Endothelial cell of umbilical vein (primary cell): ENCODE data around the gene FILIP1L. TPM values are rescaled to one million over a fixed set of nuclear protein-coding genes. Genes with fewer than 3 reads are reported as not detected.

ENCODE experiments used
- BruUV-seq: library from RNA; stranded (reverse); fragments of 400-500 nt; replicated peaks from 2 replicates; lab custom pipeline; 2021; lab: Mats Ljungman, UMichigan
- CTCF ChIA-PET: fragments of 300-600, 350-600 bp; sonication (Branson Sonifier 250); formaldehyde crosslinking; loops from one replicate; lab custom pipeline; 2021; ENCODE audit warnings: antibody characterized with exemption, inconsistent platforms; lab: Charles Lee
- POLR2A ChIA-PET: fragments of 300-600, 350-600 bp; sonication (Branson Sonifier 250); formaldehyde crosslinking; loops from one replicate; lab custom pipeline; 2021; ENCODE audit warnings: antibody characterized with exemption, inconsistent platforms; lab: Charles Lee
- DNase-seq: peaks from one replicate; pipeline ENCODE4 v3.0.0-alpha.2; 2011; ENCODE audit warnings: low read depth, low spot score
- FAIRE-seq: peaks from 2 replicates; lab custom pipeline; 2011; peaks lifted over from hg19 to GRCh38; lab: Jason Lieb, UNC
- H2AFZ ChIP-seq: 2 replicates; pipeline ENCODE4 v1.6.0; 2012; ENCODE audit warnings: low read depth, low read length, control low read depth, inconsistent platforms
- H3K27ac ChIP-seq: 2 replicates; pipeline ENCODE4 v1.5.1; 2011; ENCODE audit warnings: low read depth, mild to moderate bottlenecking, control low read depth, low read length, moderate library complexity; ENCODE audit not compliant: insufficient read depth
- H3K27me3 ChIP-seq, 2 experiments: 2 replicates each; pipeline versions ENCODE4 v1.6.0 to v1.6.1; 2011; ENCODE audit warnings: low read length in 2 of 2, mixed read lengths in 1 of 2; ENCODE audit not compliant: control insufficient read depth in 2 of 2, insufficient read depth in 2 of 2
- H3K36me3 ChIP-seq, 2 experiments: 2 replicates in 1 of 2; 3 replicates in 1 of 2; pipeline ENCODE4 v1.5.1; 2011; ENCODE audit warnings: low read length in 2 of 2, mild to moderate bottlenecking in 1 of 2, moderate library complexity in 1 of 2; ENCODE audit not compliant: control insufficient read depth in 2 of 2, insufficient read depth in 2 of 2; ENCODE audit errors: extremely low read depth in 1 of 2
- H3K4me1 ChIP-seq: 3 replicates; pipeline ENCODE4 v1.5.1; 2011; ENCODE audit warnings: mild to moderate bottlenecking, low read length; ENCODE audit not compliant: control insufficient read depth, insufficient read depth; ENCODE audit errors: extremely low read depth
- H3K4me2 ChIP-seq: 2 replicates; pipeline ENCODE4 v1.6.1; 2011; ENCODE audit warnings: low read length, control low read depth, mixed read lengths; ENCODE audit not compliant: insufficient read depth
- H3K4me3 ChIP-seq, 3 experiments: fragments of 200-600 bp in 1 of 3; sonication (generic), shearing (Covaris generic) in 1 of 3; replicated peaks in 1 of 3; 2 replicates each; pipeline ENCODE4 v1.5.1; 2011 to 2016; ENCODE audit warnings: control low read depth in 3 of 3, low read length in 3 of 3, mild to moderate bottlenecking in 2 of 3, inconsistent platforms in 1 of 3, low read depth in 1 of 3, moderate library complexity in 1 of 3; ENCODE audit not compliant: insufficient read depth in 1 of 3
- H3K79me2 ChIP-seq: 2 replicates; pipeline ENCODE4 v1.6.0; 2012; ENCODE audit warnings: low read length, inconsistent platforms; ENCODE audit not compliant: control insufficient read depth, insufficient read depth
- H3K9ac ChIP-seq: replicated peaks from 2 replicates; pipeline ENCODE3; 2011; ENCODE audit warnings: low read length, control low read depth; ENCODE audit not compliant: insufficient read depth; ENCODE audit errors: extremely low read depth
- H3K9me1 ChIP-seq: replicated peaks from 3 replicates; pipeline ENCODE4 v1.6.0; 2011; ENCODE audit warnings: mild to moderate bottlenecking, low read length; ENCODE audit not compliant: control insufficient read depth, insufficient read depth; ENCODE audit errors: extremely low read depth
- H3K9me3 ChIP-seq: replicated peaks from 2 replicates; pipeline ENCODE4 v1.5.1; 2012; ENCODE audit warnings: low read length, inconsistent platforms; ENCODE audit not compliant: control insufficient read depth, insufficient read depth
- H4K20me1 ChIP-seq: replicated peaks from 2 replicates; pipeline ENCODE3; 2011; ENCODE audit warnings: mild to moderate bottlenecking, low read length; ENCODE audit not compliant: control insufficient read depth, insufficient read depth; ENCODE audit errors: extremely low read depth
- CTCF ChIP-seq, 2 donors: IDR thresholded peaks; 1 replicate in 1 of 2; 2 replicates in 1 of 2; pipeline ENCODE4 v1.5.1; 2011; ENCODE audit warnings: low read length in 2 of 2, mild to moderate bottlenecking in 2 of 2, moderate library complexity in 2 of 2, control low read depth in 1 of 2, inconsistent platforms in 1 of 2, low read depth in 1 of 2; ENCODE audit not compliant: insufficient read depth in 1 of 2; ENCODE audit errors: extremely low read depth in 1 of 2
- EZH2 ChIP-seq: IDR thresholded peaks from 2 replicates; pipeline ENCODE4 v1.6.1; 2012; ENCODE audit warnings: borderline replicate concordance, low read depth, mild to moderate bottlenecking, moderate library complexity, low read length, inconsistent platforms; ENCODE audit not compliant: severe bottlenecking
- FOS ChIP-seq: IDR thresholded peaks from 2 replicates; pipeline ENCODE4 v1.6.1; 2011; ENCODE audit warnings: mild to moderate bottlenecking, low read length, moderate library complexity, borderline replicate concordance; ENCODE audit not compliant: insufficient read depth
- GATA2 ChIP-seq: IDR thresholded peaks from 2 replicates; pipeline ENCODE4 v1.7.0; 2011; ENCODE audit warnings: low read depth, mild to moderate bottlenecking, moderate library complexity, mixed read lengths, low read length; ENCODE audit not compliant: insufficient read length, insufficient read depth
- JUN ChIP-seq: IDR thresholded peaks from 2 replicates; pipeline ENCODE4 v1.6.1; 2011; ENCODE audit warnings: borderline replicate concordance, low read depth; ENCODE audit not compliant: insufficient read length, insufficient read depth
- MYC ChIP-seq: IDR thresholded peaks from one replicate; pipeline ENCODE4 v1.6.1; 2011; ENCODE audit warnings: mild to moderate bottlenecking, low read depth, low read length
- POLR2A ChIP-seq: IDR thresholded peaks from 2 replicates; pipeline ENCODE4 v1.6.1; 2012; ENCODE audit warnings: low read depth, mild to moderate bottlenecking, control low read depth, low read length
- POLR2AphosphoS5 ChIP-seq: IDR thresholded peaks from 2 replicates; pipeline ENCODE4 v1.6.1; 2012; ENCODE audit warnings: low read depth, mild to moderate bottlenecking, control low read depth, low read length, moderate library complexity; ENCODE audit not compliant: insufficient read depth
- dilution Hi-C: fragments of 300-500 bp; cut with MboI; formaldehyde crosslinking; loops from one replicate; pipeline ENCODE4 v1.15.0; 2019; ENCODE audit warnings: low sequenced_read_pairs; ENCODE audit not compliant: extremely low pct_ligation_motif_present
- intact Hi-C: fragments of 100-400 bp; cut with micrococcal nuclease; formaldehyde crosslinking; loops from one replicate; pipeline ENCODE4 v1.10.0; 2022
- polyA plus RNA-seq, 4 experiments: library from polyadenylated mRNA; depleted of rRNA in 3 of 4; stranded (reverse) in 3 of 4; unstranded in 1 of 4; fragments of >200 nt; gene quantifications; 2 replicates each; pipeline versions ENCODE4 v1.2.1 to v1.2.3, GENCODE V29; 2011 to 2012; ENCODE audit warnings: missing spikeins in 1 of 4
- total RNA-seq: library from RNA; stranded (reverse); gene quantifications from 2 replicates; pipeline ENCODE4 v1.2.3, GENCODE V29; 2021
- TF ChIP-seq, protein P1 (sequence below): IDR thresholded peaks from 2 replicates; pipeline ENCODE4 v1.6.1; 2011; ENCODE audit not compliant: insufficient read depth, insufficient read length

FILIP1L gene
- total and polyA plus RNA-seq, 2 donors (not counting 3 experiments of a cell fraction or from before 2014, with no cell fraction given): 26.0 to 29.9 TPM

GRCh38 chr3:100072326-100073048, 41.8 kb downstream of the FILIP1L start:
- Histone ChIP-seq H3K4me2 (no peak overlapping the region), H3K9ac (no peak overlapping the region), H3K4me1 (peaks cover 18% of the 10 kb centered on the region), H3K4me3 (no peak overlapping the region), H3K9me1 (no peaks in the 10 kb centered on the region), H3K79me2 (no peaks in the 10 kb centered on the region), H3K9me3 (no peaks in the 10 kb centered on the region), H3K27me3 (no peaks in the 10 kb centered on the region), H3K27ac (no peak overlapping the region), H3K36me3 (no peaks in the 10 kb centered on the region), H2AFZ (no peak overlapping the region), H4K20me1 (no peaks in the 10 kb centered on the region)
- POLR2A ChIA-PET: no interaction called here
- DNase-seq (no peak), FAIRE-seq (no peak)
- dilution Hi-C loops (no loop called here), intact Hi-C loops (no loop called here)
- TF ChIP-seq GATA2: no peak
- TF ChIP-seq POLR2AphosphoS5: no peak
- no peak for TF ChIP-seq EZH2
- no peak for TF ChIP-seq FOS
- TF ChIP-seq MYC: no peak
- no peak for TF ChIP-seq JUN
- TF ChIP-seq POLR2A: no peak
- TF ChIP-seq CTCF (IDR thresholded peaks at IDR 0.05; ENCODE audit: extremely low read depth in 1 of 2, insufficient read depth in 1 of 2, low read depth in 1 of 2, low read length in 2 of 2): no peak
- TF ChIP-seq, protein P1, sequence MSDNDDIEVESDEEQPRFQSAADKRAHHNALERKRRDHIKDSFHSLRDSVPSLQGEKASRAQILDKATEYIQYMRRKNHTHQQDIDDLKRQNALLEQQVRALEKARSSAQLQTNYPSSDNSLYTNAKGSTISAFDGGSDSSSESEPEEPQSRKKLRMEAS: no peak
- no TSS peak for BruUV-seq
- CTCF ChIA-PET: interaction anchor here (1.0 to 8.9 kb wide), 2 partner anchors 182 to 228 kb away, joined by 3 to 197 read pairs; no protein-coding TSS in a partner anchor
